ENCODE measurements around the gene OR51B4. TPM values are rescaled to one million over a fixed set of nuclear protein-coding genes. Genes with fewer than 3 reads are reported as not detected.

OR51B4 gene
- total RNA-seq, 1 donor from 2014 or later, result not detected

GRCh38 chr11:5286351-5286750 lies 15.4 kb downstream of the OR51B4 start:
- H3K9me3 ChIP-seq (replicated peaks), result no peaks in the 10 kb centered on the region
- H3K27ac ChIP-seq (replicated peaks), result no peak overlapping the region
- no peak for TF ChIP-seq CTCF (IDR thresholded peaks at IDR 0.05; ENCODE audit: borderline replicate concordance)
- DNase-seq, result no peak
- H3K36me3 ChIP-seq, result no peaks in the 10 kb centered on the region
- no peak overlapping the region for H3K4me3 ChIP-seq
- no peaks in the 10 kb centered on the region for H3K4me1 ChIP-seq
- H3K27me3 ChIP-seq (ENCODE audit: low read depth), result no peaks in the 10 kb centered on the region
- intact Hi-C loops (cut with micrococcal nuclease), result no loop called here

GRCh38 chr11:5285703-5286340 lies 15.9 kb downstream of the OR51B4 start:
- intact Hi-C loops (cut with micrococcal nuclease), result no loop called here

GRCh38 chr11:5284637-5285036 lies 17.1 kb downstream of the OR51B4 start:
- no peak for TF ChIP-seq CTCF (IDR thresholded peaks at IDR 0.05; ENCODE audit: borderline replicate concordance)
- H3K9me3 ChIP-seq (replicated peaks), result no peaks in the 10 kb centered on the region
- H3K36me3 ChIP-seq, result no peaks in the 10 kb centered on the region
- no peak for DNase-seq
- no peaks in the 10 kb centered on the region for H3K27me3 ChIP-seq (ENCODE audit: low read depth)
- intact Hi-C loops (cut with micrococcal nuclease), result no loop called here
- no peak overlapping the region for H3K4me3 ChIP-seq
- H3K27ac ChIP-seq (replicated peaks), result no peak overlapping the region
- H3K4me1 ChIP-seq, result no peaks in the 10 kb centered on the region

More at GRCh38 chr11:5285703-5286340, 15.9 kb downstream of the OR51B4 start:
- Histone ChIP-seq H3K27me3 (ENCODE audit: low read depth) (no peaks in the 10 kb centered on the region), H3K4me1 (no peaks in the 10 kb centered on the region), H3K27ac (replicated peaks) (no peak overlapping the region), H3K9me3 (replicated peaks) (no peaks in the 10 kb centered on the region), H3K36me3 (no peaks in the 10 kb centered on the region), H3K4me3 (no peak overlapping the region)
- DNase-seq, result no peak
- TF ChIP-seq CTCF (IDR thresholded peaks at IDR 0.05; ENCODE audit: borderline replicate concordance), result no peak

GRCh38 chr11:5283882-5284281 lies 17.9 kb downstream of the OR51B4 start:
- H3K9me3 ChIP-seq (replicated peaks), result no peaks in the 10 kb centered on the region
- H3K4me1 ChIP-seq, result no peaks in the 10 kb centered on the region
- intact Hi-C loops (cut with micrococcal nuclease), result no loop called here
- DNase-seq, result no peak
- H3K4me3 ChIP-seq, result no peak overlapping the region
- no peak overlapping the region for H3K27ac ChIP-seq (replicated peaks)
- TF ChIP-seq CTCF (IDR thresholded peaks at IDR 0.05; ENCODE audit: borderline replicate concordance), result no peak
- H3K27me3 ChIP-seq (ENCODE audit: low read depth), result no peaks in the 10 kb centered on the region
- H3K36me3 ChIP-seq, result no peaks in the 10 kb centered on the region

- Histone ChIP-seq H3K4me3 (no peak overlapping the region), H3K9me3 (replicated peaks) (no peaks in the 10 kb centered on the region), H3K36me3 (no peaks in the 10 kb centered on the region), H3K27ac (replicated peaks) (no peak overlapping the region), H3K4me1 (no peaks in the 10 kb centered on the region), H3K27me3 (ENCODE audit: low read depth) (no peaks in the 10 kb centered on the region)
- intact Hi-C loops (cut with micrococcal nuclease), result no loop called here
- no peak for TF ChIP-seq CTCF (IDR thresholded peaks at IDR 0.05; ENCODE audit: borderline replicate concordance)
- DNase-seq, result no peak
These were observed 18.7 kb downstream of the OR51B4 start for GRCh38 chr11:5283086-5283485.

All from left ventricle myocardium inferior (tissue), 1 donor.